ENCODE measurements around the gene ZNF200. TPM values are rescaled to one million over a fixed set of nuclear protein-coding genes. Genes with fewer than 3 reads are reported as not detected.
A peak's percentile ranks its signal among the peaks of the same experiment; 100 is the strongest.

ZNF200 gene
- total and polyA plus RNA-seq, 2 of the 13 experiments (the other 11 are each of a cell fraction or from before 2014, with no cell fraction given) = 3.5 to 16.5 TPM

DNA sequence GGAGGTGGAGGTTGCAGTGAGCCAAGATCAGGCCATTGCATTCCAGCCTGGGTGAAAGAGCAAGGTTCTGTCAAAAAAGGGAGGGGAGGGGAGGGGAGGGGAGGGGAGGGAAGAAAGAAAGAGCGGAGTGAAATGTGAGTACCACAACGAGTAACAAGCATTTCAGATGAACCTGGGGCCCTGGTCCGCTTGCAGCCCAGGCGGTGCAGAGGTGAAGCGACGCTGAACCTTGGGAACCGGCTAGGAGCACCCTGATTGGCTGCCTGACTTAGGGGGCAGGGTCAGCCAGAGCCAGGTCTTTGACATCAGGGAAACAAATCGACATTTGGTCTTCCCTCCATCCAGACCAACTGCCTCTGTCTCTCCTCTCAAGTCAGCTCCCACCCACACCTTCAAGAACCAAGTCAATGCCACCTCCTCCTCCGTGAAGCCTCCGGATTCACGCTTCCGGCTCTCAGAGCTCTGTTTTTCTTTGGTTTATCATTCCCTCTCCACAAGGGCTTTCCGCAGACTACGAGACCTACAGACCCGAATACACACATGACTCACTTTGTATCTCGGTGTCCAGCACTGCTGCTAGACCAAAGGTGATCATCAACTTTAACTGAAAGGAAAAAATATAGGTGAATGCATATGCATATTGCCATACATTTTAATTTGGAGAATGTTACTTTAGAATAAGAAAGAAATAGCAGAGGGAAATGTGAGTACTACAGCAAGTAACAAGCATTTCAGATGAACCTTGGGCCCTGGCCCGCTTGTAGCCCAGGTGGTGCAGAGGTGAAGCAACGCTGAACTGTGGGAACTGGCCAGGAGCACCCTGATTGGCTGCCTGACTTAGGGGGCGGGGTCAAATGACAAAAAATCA lies 27.6 kb downstream of the ZNF200 start (continued):
- TF ChIP-seq, protein P1, sequence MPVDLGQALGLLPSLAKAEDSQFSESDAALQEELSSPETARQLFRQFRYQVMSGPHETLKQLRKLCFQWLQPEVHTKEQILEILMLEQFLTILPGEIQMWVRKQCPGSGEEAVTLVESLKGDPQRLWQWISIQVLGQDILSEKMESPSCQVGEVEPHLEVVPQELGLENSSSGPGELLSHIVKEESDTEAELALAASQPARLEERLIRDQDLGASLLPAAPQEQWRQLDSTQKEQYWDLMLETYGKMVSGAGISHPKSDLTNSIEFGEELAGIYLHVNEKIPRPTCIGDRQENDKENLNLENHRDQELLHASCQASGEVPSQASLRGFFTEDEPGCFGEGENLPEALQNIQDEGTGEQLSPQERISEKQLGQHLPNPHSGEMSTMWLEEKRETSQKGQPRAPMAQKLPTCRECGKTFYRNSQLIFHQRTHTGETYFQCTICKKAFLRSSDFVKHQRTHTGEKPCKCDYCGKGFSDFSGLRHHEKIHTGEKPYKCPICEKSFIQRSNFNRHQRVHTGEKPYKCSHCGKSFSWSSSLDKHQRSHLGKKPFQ (CRISPR knock-in tag; IDR thresholded peaks at IDR 0.05; ENCODE audit: insufficient replicate concordance) = no peak
- TF ChIP-seq ZNF83 (CRISPR knock-in tag; IDR thresholded peaks at IDR 0.05; ENCODE audit: borderline replicate concordance) = no peak
- no peak for TF ChIP-seq EHMT2 (IDR thresholded peaks at IDR 0.05; ENCODE audit: borderline replicate concordance, low read depth, low read length)
- TF ChIP-seq, protein P2, sequence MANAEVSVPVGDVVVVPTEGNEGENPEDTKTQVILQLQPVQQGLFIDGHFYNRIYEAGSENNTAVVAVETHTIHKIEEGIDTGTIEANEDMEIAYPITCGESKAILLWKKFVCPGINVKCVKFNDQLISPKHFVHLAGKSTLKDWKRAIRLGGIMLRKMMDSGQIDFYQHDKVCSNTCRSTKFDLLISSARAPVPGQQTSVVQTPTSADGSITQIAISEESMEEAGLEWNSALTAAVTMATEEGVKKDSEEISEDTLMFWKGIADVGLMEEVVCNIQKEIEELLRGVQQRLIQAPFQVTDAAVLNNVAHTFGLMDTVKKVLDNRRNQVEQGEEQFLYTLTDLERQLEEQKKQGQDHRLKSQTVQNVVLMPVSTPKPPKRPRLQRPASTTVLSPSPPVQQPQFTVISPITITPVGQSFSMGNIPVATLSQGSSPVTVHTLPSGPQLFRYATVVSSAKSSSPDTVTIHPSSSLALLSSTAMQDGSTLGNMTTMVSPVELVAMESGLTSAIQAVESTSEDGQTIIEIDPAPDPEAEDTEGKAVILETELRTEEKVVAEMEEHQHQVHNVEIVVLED (CRISPR knock-in tag; IDR thresholded peaks at IDR 0.05; ENCODE audit: borderline replicate concordance) = peak; percentile 25; the same call in 1 of the 2 replicates
- TF ChIP-seq MTF1 (CRISPR knock-in tag; IDR thresholded peaks at IDR 0.05) = no peak
- TF ChIP-seq MAFF (IDR thresholded peaks at IDR 0.05; ENCODE audit: low read depth, low read length) = no peak
- no peak for TF ChIP-seq NRL (CRISPR knock-in tag; IDR thresholded peaks at IDR 0.05; ENCODE audit: borderline replicate concordance)
- no peak for TF ChIP-seq CC2D1A (CRISPR knock-in tag; IDR thresholded peaks at IDR 0.05)
- TF ChIP-seq ZNF652 (CRISPR knock-in tag; IDR thresholded peaks at IDR 0.05; ENCODE audit: borderline replicate concordance, low read depth) = no peak
- TF ChIP-seq, protein P3, sequence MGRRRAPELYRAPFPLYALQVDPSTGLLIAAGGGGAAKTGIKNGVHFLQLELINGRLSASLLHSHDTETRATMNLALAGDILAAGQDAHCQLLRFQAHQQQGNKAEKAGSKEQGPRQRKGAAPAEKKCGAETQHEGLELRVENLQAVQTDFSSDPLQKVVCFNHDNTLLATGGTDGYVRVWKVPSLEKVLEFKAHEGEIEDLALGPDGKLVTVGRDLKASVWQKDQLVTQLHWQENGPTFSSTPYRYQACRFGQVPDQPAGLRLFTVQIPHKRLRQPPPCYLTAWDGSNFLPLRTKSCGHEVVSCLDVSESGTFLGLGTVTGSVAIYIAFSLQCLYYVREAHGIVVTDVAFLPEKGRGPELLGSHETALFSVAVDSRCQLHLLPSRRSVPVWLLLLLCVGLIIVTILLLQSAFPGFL (CRISPR knock-in tag; IDR thresholded peaks at IDR 0.05) = no peak
- no peak for TF ChIP-seq ARNT (IDR thresholded peaks at IDR 0.05)
- 0 out of 2 replicates have a peak, but pooled peaks have one; percentile 42 for TF ChIP-seq HOXA5 (CRISPR knock-in tag; IDR thresholded peaks at IDR 0.05)
- TF ChIP-seq ATM (IDR thresholded peaks at IDR 0.05; ENCODE audit: borderline replicate concordance) = no peak
- TF ChIP-seq FOXP1 (IDR thresholded peaks at IDR 0.05) = no peak
- no peak for TF ChIP-seq FOXP1 (CRISPR knock-in tag; IDR thresholded peaks at IDR 0.05)
- no peak for TF ChIP-seq JARID2 (CRISPR knock-in tag; IDR thresholded peaks at IDR 0.05; ENCODE audit: insufficient replicate concordance)
- TF ChIP-seq GATA4 (IDR thresholded peaks at IDR 0.05; ENCODE audit: borderline replicate concordance, low read depth) = no peak
- no peak for TF ChIP-seq ZBTB7B (CRISPR knock-in tag; IDR thresholded peaks at IDR 0.05)
- TF ChIP-seq, protein P4, sequence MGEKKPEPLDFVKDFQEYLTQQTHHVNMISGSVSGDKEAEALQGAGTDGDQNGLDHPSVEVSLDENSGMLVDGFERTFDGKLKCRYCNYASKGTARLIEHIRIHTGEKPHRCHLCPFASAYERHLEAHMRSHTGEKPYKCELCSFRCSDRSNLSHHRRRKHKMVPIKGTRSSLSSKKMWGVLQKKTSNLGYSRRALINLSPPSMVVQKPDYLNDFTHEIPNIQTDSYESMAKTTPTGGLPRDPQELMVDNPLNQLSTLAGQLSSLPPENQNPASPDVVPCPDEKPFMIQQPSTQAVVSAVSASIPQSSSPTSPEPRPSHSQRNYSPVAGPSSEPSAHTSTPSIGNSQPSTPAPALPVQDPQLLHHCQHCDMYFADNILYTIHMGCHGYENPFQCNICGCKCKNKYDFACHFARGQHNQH (CRISPR knock-in tag; IDR thresholded peaks at IDR 0.05) = 0 out of 2 replicates have a peak, but pooled peaks have one; percentile 17
- TF ChIP-seq, protein P5, sequence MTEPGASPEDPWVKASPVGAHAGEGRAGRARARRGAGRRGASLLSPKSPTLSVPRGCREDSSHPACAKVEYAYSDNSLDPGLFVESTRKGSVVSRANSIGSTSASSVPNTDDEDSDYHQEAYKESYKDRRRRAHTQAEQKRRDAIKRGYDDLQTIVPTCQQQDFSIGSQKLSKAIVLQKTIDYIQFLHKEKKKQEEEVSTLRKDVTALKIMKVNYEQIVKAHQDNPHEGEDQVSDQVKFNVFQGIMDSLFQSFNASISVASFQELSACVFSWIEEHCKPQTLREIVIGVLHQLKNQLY (CRISPR knock-in tag; IDR thresholded peaks at IDR 0.05) = no peak
- TF ChIP-seq ZSCAN22 (CRISPR knock-in tag; IDR thresholded peaks at IDR 0.05) = no peak

Measured in HepG2 (cell line).